SK-N-SH (cell line): ENCODE results near the gene DENND10.

Experiments used
- FOXJ3 ChIP-seq: sonication (generic); formaldehyde crosslinking; IDR thresholded peaks from 2 replicates; pipeline ENCODE4 v1.5.1; 2020; ENCODE audit warnings: mild to moderate bottlenecking, missing genetic modification reagents
- TF ChIP-seq, protein P1 (sequence below): fragments of 200-600 bp; sonication (generic); IDR thresholded peaks from 2 replicates; pipeline ENCODE4 v1.6.1; 2017; ENCODE audit warnings: antibody characterized with exemption, mild to moderate bottlenecking, moderate library complexity

DNA sequence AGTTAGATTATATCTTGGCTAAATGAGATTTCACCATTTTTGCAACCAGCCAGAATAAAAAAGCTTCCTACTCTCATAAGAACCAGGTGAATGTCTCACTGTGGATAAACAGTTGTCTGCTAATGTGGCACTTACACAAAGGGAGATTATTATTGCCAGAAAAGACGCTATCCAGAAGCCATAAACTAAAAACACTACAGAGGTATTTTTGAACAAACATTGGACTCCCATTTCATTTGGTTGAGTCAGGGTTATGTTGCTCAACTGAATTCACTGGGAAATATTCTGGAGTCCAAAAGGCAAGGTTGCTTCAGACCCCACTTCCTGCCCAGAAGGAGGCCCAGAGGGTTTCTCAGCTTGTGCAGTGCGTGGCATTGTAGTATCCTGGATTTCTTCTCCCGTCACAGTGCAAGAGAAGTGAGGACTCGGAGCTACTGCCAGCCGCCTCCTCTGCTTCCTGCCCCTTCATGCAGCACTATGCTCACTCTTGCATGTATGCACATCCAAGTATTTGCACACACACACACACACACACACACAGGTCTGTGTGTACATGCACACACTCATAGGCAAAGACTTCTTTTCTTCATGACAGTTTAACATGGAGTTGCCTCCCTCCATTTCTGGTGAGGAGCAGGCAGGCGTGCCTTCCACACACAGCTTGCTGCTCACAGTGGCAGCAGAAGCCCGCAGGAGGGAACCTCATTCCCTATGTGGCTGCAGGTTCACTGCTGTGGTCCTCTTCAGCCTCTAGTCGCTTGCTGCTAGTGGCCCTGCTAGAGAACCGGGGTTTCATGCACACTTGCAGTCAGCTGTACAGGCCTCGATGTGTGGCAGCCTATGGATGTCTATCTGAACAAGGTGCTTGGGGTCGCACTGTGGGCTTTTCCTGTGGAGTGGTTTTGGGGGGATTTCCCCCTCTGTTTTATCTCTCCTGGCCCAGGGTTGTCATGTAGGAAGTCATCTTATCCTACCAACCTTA lies 10.1 kb downstream of the DENND10 start:
- TF ChIP-seq, protein P1, sequence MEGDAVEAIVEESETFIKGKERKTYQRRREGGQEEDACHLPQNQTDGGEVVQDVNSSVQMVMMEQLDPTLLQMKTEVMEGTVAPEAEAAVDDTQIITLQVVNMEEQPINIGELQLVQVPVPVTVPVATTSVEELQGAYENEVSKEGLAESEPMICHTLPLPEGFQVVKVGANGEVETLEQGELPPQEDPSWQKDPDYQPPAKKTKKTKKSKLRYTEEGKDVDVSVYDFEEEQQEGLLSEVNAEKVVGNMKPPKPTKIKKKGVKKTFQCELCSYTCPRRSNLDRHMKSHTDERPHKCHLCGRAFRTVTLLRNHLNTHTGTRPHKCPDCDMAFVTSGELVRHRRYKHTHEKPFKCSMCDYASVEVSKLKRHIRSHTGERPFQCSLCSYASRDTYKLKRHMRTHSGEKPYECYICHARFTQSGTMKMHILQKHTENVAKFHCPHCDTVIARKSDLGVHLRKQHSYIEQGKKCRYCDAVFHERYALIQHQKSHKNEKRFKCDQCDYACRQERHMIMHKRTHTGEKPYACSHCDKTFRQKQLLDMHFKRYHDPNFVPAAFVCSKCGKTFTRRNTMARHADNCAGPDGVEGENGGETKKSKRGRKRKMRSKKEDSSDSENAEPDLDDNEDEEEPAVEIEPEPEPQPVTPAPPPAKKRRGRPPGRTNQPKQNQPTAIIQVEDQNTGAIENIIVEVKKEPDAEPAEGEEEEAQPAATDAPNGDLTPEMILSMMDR = no peak
- no peak for TF ChIP-seq FOXJ3
